CD4-positive, alpha-beta T cell treated with Interleukin-6 for 4 hours (primary cell): ENCODE measurements around the gene G3BP1.
"Not testable (repeated sequence)": the region's sequence is repeated elsewhere in the genome, so short reads cannot be mapped to it uniquely, and the experiment has no call there.

Experiments
- DNase-seq: peaks from one replicate; pipeline ENCODE4 v3.0.0-alpha.2; 2020; ENCODE audit warnings: mixed read lengths

The G3BP1 gene

GRCh38 chr5:151771259-151772028, at the start of gene G3BP1:
G3BP1 (plus strand) TSS chr5:151771954; CDS start chr5:151786621, 14,667 bp downstream.
- DNase-seq: peak; percentile 99

- no peak for DNase-seq
These were observed 49.2 kb upstream of the G3BP1 start for GRCh38 chr5:151722546-151722945.

- no peak for DNase-seq
These were observed 47.4 kb upstream of the G3BP1 start for GRCh38 chr5:151724360-151724759.

GRCh38 chr5:151729597-151729996, 42.2 kb upstream of the G3BP1 start:
- not testable (repeated sequence) for DNase-seq

- no peak for DNase-seq
These were observed 41.4 kb upstream of the G3BP1 start for GRCh38 chr5:151730381-151730780.

- no peak for DNase-seq
These were observed 38.2 kb upstream of the G3BP1 start for GRCh38 chr5:151733358-151734063.

GRCh38 chr5:151734064-151734408, 37.7 kb upstream of the G3BP1 start:
- no peak for DNase-seq

GRCh38 chr5:151735646-151736045, 36.1 kb upstream of the G3BP1 start:
- DNase-seq: no peak

- DNase-seq: no peak
These were observed 34.3 kb upstream of the G3BP1 start for GRCh38 chr5:151737431-151737830.

GRCh38 chr5:151738125-151738848, 33.5 kb upstream of the G3BP1 start:
- no peak for DNase-seq

- no peak for DNase-seq
These were observed 32.4 kb upstream of the G3BP1 start for GRCh38 chr5:151739395-151739794.

- no peak for DNase-seq
These were observed 31.8 kb upstream of the G3BP1 start for GRCh38 chr5:151739939-151740335.

GRCh38 chr5:151740336-151740942, 31.3 kb upstream of the G3BP1 start:
- DNase-seq: peak; percentile 58

- DNase-seq: no peak
These were observed 30.8 kb upstream of the G3BP1 start for GRCh38 chr5:151740958-151741373.

- no peak for DNase-seq
These were observed 29.9 kb upstream of the G3BP1 start for GRCh38 chr5:151741678-151742423.

- DNase-seq: no peak
These were observed 28.9 kb upstream of the G3BP1 start for GRCh38 chr5:151742870-151743294.

- DNase-seq: no peak
These were observed 28.2 kb upstream of the G3BP1 start for GRCh38 chr5:151743530-151743929.

GRCh38 chr5:151745071-151745705, 26.6 kb upstream of the G3BP1 start:
- DNase-seq: peak; percentile 52

- no peak for DNase-seq
These were observed 21.6 kb upstream of the G3BP1 start for GRCh38 chr5:151750121-151750520.

GRCh38 chr5:151751091-151751490, 20.7 kb upstream of the G3BP1 start:
- DNase-seq: no peak

- no peak for DNase-seq
These were observed 20.2 kb upstream of the G3BP1 start for GRCh38 chr5:151751593-151751992.

GRCh38 chr5:151755383-151755782, 16.4 kb upstream of the G3BP1 start:
- DNase-seq: no peak
